HG03457 (cell line): Measurements from ENCODE around the gene DIS3L2.
"Not testable (repeated sequence)": the region's sequence is repeated elsewhere in the genome, so short reads cannot be mapped to it uniquely, and the experiment has no call there.

Source experiments
- ATAC-seq: cut with Tn5 transposase; IDR thresholded peaks from one replicate; pipeline ENCODE4 v1.9.1; 2021; ENCODE audit warnings: moderate number of reproducible peaks; ENCODE audit not compliant: unreplicated experiment

Gene DIS3L2

GRCh38 chr2:232363064-232363783 is 401.7 kb downstream of the DIS3L2 start:
- not testable (repeated sequence) for ATAC-seq

- ATAC-seq, result no peak
These were observed 402.5 kb downstream of the DIS3L2 start for GRCh38 chr2:232363784-232364615.

- not testable (repeated sequence) for ATAC-seq
These were observed 403.5 kb downstream of the DIS3L2 start for GRCh38 chr2:232364806-232365594.

GRCh38 chr2:232365621-232366321 is 404.3 kb downstream of the DIS3L2 start:
- no peak for ATAC-seq

GRCh38 chr2:232366461-232366860 is 404.9 kb downstream of the DIS3L2 start:
- ATAC-seq, result not testable (repeated sequence)

GRCh38 chr2:232367016-232367415 is 405.5 kb downstream of the DIS3L2 start:
- ATAC-seq, result no peak

GRCh38 chr2:232367591-232368233 is 406.2 kb downstream of the DIS3L2 start:
- no peak for ATAC-seq

GRCh38 chr2:232368311-232368731 is 406.8 kb downstream of the DIS3L2 start:
- ATAC-seq, result no peak

- ATAC-seq, result no peak
These were observed 407.8 kb downstream of the DIS3L2 start for GRCh38 chr2:232369126-232369951.

- ATAC-seq, result not testable (repeated sequence)
These were observed 408.5 kb downstream of the DIS3L2 start for GRCh38 chr2:232370007-232370406.

GRCh38 chr2:232372231-232373208 is 411.0 kb downstream of the DIS3L2 start:
- no peak for ATAC-seq

- ATAC-seq, result no peak
These were observed 412.8 kb downstream of the DIS3L2 start for GRCh38 chr2:232374356-232374755.

- ATAC-seq, result no peak
These were observed 413.7 kb downstream of the DIS3L2 start for GRCh38 chr2:232375164-232375563.

GRCh38 chr2:232376260-232376659 is 414.7 kb downstream of the DIS3L2 start:
- ATAC-seq, result no peak

- ATAC-seq, result no peak
These were observed 415.2 kb downstream of the DIS3L2 start for GRCh38 chr2:232376713-232377112.

- no peak for ATAC-seq
These were observed 415.8 kb downstream of the DIS3L2 start for GRCh38 chr2:232377319-232377718.

- no peak for ATAC-seq
These were observed 416.6 kb downstream of the DIS3L2 start for GRCh38 chr2:232377841-232378734.
